Vagina (tissue), 2 donors: Measurements from ENCODE around the gene YWHAE.

ENCODE experiments used
- POLR2A ChIP-seq, 2 donors: fragments of 450-650 bp; IDR thresholded peaks; one replicate each; pipeline ENCODE4 v1.6.1; 2017; ENCODE audit warnings: antibody characterized with exemption in 2 of 2, mild to moderate bottlenecking in 2 of 2, moderate library complexity in 2 of 2
- POLR2AphosphoS5 ChIP-seq, 2 donors: sonication (generic); formaldehyde crosslinking; IDR thresholded peaks; one replicate each; pipeline ENCODE4 v1.9.0; 2017; ENCODE audit warnings: antibody characterized with exemption in 2 of 2, mild to moderate bottlenecking in 2 of 2, low read depth in 1 of 2; ENCODE audit not compliant: insufficient read depth in 1 of 2
- TF ChIP-seq, protein P1 (sequence below), 3 experiments: fragments of 450-650 bp in 2 of 3; fragments of 200-600 bp in 1 of 3; sonication (generic) in 1 of 3; IDR thresholded peaks; one replicate each; pipeline ENCODE4 v1.5.1; 2017 to 2019; ENCODE audit warnings: antibody characterized with exemption in 3 of 3, mild to moderate bottlenecking in 2 of 3, moderate library complexity in 2 of 3

DNA sequence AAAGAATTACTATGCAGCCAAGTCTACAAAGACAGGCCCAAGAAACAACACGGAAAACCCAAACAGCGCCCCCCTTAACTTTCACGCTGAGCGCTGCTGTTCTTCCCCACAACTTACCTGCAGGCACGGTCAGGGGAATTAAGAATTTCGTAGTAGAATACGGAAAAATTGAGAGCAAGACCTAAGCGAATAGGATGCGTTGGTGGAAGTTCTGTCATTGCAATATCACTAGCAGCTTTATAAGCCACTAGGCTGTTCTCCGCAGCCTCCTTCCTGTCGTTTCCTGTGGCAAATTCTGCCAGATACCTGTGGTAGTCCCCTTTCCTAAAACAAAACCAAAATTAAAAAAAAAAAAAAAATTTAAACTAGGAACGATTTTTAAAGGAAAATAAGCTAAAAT, 39.0 kb downstream of the YWHAE start:
- TF ChIP-seq, protein P1, sequence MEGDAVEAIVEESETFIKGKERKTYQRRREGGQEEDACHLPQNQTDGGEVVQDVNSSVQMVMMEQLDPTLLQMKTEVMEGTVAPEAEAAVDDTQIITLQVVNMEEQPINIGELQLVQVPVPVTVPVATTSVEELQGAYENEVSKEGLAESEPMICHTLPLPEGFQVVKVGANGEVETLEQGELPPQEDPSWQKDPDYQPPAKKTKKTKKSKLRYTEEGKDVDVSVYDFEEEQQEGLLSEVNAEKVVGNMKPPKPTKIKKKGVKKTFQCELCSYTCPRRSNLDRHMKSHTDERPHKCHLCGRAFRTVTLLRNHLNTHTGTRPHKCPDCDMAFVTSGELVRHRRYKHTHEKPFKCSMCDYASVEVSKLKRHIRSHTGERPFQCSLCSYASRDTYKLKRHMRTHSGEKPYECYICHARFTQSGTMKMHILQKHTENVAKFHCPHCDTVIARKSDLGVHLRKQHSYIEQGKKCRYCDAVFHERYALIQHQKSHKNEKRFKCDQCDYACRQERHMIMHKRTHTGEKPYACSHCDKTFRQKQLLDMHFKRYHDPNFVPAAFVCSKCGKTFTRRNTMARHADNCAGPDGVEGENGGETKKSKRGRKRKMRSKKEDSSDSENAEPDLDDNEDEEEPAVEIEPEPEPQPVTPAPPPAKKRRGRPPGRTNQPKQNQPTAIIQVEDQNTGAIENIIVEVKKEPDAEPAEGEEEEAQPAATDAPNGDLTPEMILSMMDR (IDR thresholded peaks at IDR 0.05), result no peak
- no peak for TF ChIP-seq POLR2AphosphoS5 (IDR thresholded peaks at IDR 0.05; ENCODE audit: insufficient read depth in 1 of 2, low read depth in 1 of 2)
- no peak for TF ChIP-seq POLR2A (IDR thresholded peaks at IDR 0.05)
